ENCODE data around the gene CHCHD6.

Gene CHCHD6

GRCh38 chr3:126948980-126949535, 245.0 kb downstream of the CHCHD6 start:
- Histone ChIP-seq H2AFZ (ENCODE audit: low read depth, low read length) (no peak overlapping the region), H3K4me3 (ENCODE audit: low read length) (no peak overlapping the region), H3K27me3 (ENCODE audit: insufficient read depth, low read length) (no peaks in the 10 kb centered on the region), H3K9me3 (ENCODE audit: low read length) (no peaks in the 10 kb centered on the region), H3K4me1 (ENCODE audit: insufficient read depth, low read length) (peaks cover 2% of the 10 kb centered on the region), H3K36me3 (ENCODE audit: insufficient read depth, low read length) (peaks cover 3% of the 10 kb centered on the region)

- H3K36me3 ChIP-seq (ENCODE audit: insufficient read depth, low read length): peaks cover 3% of the 10 kb centered on the region
- H2AFZ ChIP-seq (ENCODE audit: low read depth, low read length): no peak overlapping the region
- H3K4me3 ChIP-seq (ENCODE audit: low read length): no peak overlapping the region
- no peaks in the 10 kb centered on the region for H3K9me3 ChIP-seq (ENCODE audit: low read length)
- H3K27me3 ChIP-seq (ENCODE audit: insufficient read depth, low read length): no peaks in the 10 kb centered on the region
- no peaks in the 10 kb centered on the region for H3K4me1 ChIP-seq (ENCODE audit: insufficient read depth, low read length)
Measured at GRCh38 chr3:126951561-126951960, 247.5 kb downstream of the CHCHD6 start.

GRCh38 chr3:126952261-126952982, 248.4 kb downstream of the CHCHD6 start:
- Histone ChIP-seq H3K9me3 (ENCODE audit: low read length) (no peaks in the 10 kb centered on the region), H3K4me3 (ENCODE audit: low read length) (no peak overlapping the region), H3K36me3 (ENCODE audit: insufficient read depth, low read length) (peaks cover 3% of the 10 kb centered on the region), H3K27me3 (ENCODE audit: insufficient read depth, low read length) (no peaks in the 10 kb centered on the region), H3K4me1 (ENCODE audit: insufficient read depth, low read length) (no peaks in the 10 kb centered on the region), H2AFZ (ENCODE audit: low read depth, low read length) (no peak overlapping the region)

- H2AFZ ChIP-seq (ENCODE audit: low read depth, low read length): no peak overlapping the region
- H3K4me3 ChIP-seq (ENCODE audit: low read length): no peak overlapping the region
- no peaks in the 10 kb centered on the region for H3K4me1 ChIP-seq (ENCODE audit: insufficient read depth, low read length)
- H3K27me3 ChIP-seq (ENCODE audit: insufficient read depth, low read length): no peaks in the 10 kb centered on the region
- H3K36me3 ChIP-seq (ENCODE audit: insufficient read depth, low read length): peaks cover 3% of the 10 kb centered on the region
- no peaks in the 10 kb centered on the region for H3K9me3 ChIP-seq (ENCODE audit: low read length)
Measured at GRCh38 chr3:126952983-126953660, 249.1 kb downstream of the CHCHD6 start.

- Histone ChIP-seq H2AFZ (ENCODE audit: low read depth, low read length) (no peak overlapping the region), H3K27me3 (ENCODE audit: insufficient read depth, low read length) (no peaks in the 10 kb centered on the region), H3K36me3 (ENCODE audit: insufficient read depth, low read length) (peaks cover under 1% of the 10 kb centered on the region), H3K4me1 (ENCODE audit: insufficient read depth, low read length) (no peaks in the 10 kb centered on the region), H3K9me3 (ENCODE audit: low read length) (no peaks in the 10 kb centered on the region), H3K4me3 (ENCODE audit: low read length) (no peak overlapping the region)
Measured at GRCh38 chr3:126954141-126954842, 250.3 kb downstream of the CHCHD6 start.

GRCh38 chr3:126955004-126955790, 251.2 kb downstream of the CHCHD6 start:
- no peaks in the 10 kb centered on the region for H3K27me3 ChIP-seq (ENCODE audit: insufficient read depth, low read length)
- no peaks in the 10 kb centered on the region for H3K36me3 ChIP-seq (ENCODE audit: insufficient read depth, low read length)
- no peak overlapping the region for H3K4me3 ChIP-seq (ENCODE audit: low read length)
- H2AFZ ChIP-seq (ENCODE audit: low read depth, low read length): no peak overlapping the region
- peaks cover 8% of the 10 kb centered on the region for H3K4me1 ChIP-seq (ENCODE audit: insufficient read depth, low read length)
- H3K9me3 ChIP-seq (ENCODE audit: low read length): no peaks in the 10 kb centered on the region

GRCh38 chr3:126956361-126956760, 252.3 kb downstream of the CHCHD6 start:
- H3K4me1 ChIP-seq (ENCODE audit: insufficient read depth, low read length): peaks cover 17% of the 10 kb centered on the region
- no peak overlapping the region for H2AFZ ChIP-seq (ENCODE audit: low read depth, low read length)
- no peaks in the 10 kb centered on the region for H3K9me3 ChIP-seq (ENCODE audit: low read length)
- no peaks in the 10 kb centered on the region for H3K36me3 ChIP-seq (ENCODE audit: insufficient read depth, low read length)
- H3K27me3 ChIP-seq (ENCODE audit: insufficient read depth, low read length): no peaks in the 10 kb centered on the region
- H3K4me3 ChIP-seq (ENCODE audit: low read length): no peak overlapping the region

GRCh38 chr3:126956866-126957650, 253.0 kb downstream of the CHCHD6 start:
- no peak overlapping the region for H2AFZ ChIP-seq (ENCODE audit: low read depth, low read length)
- peaks cover 17% of the 10 kb centered on the region for H3K4me1 ChIP-seq (ENCODE audit: insufficient read depth, low read length)
- H3K27me3 ChIP-seq (ENCODE audit: insufficient read depth, low read length): no peaks in the 10 kb centered on the region
- no peak overlapping the region for H3K4me3 ChIP-seq (ENCODE audit: low read length)
- H3K36me3 ChIP-seq (ENCODE audit: insufficient read depth, low read length): no peaks in the 10 kb centered on the region
- no peaks in the 10 kb centered on the region for H3K9me3 ChIP-seq (ENCODE audit: low read length)

GRCh38 chr3:126957776-126958637, 254.0 kb downstream of the CHCHD6 start:
- Histone ChIP-seq H3K36me3 (ENCODE audit: insufficient read depth, low read length) (no peaks in the 10 kb centered on the region), H3K27me3 (ENCODE audit: insufficient read depth, low read length) (no peaks in the 10 kb centered on the region), H3K4me3 (ENCODE audit: low read length) (no peak overlapping the region), H3K4me1 (ENCODE audit: insufficient read depth, low read length) (peaks cover 17% of the 10 kb centered on the region), H3K9me3 (ENCODE audit: low read length) (no peaks in the 10 kb centered on the region), H2AFZ (ENCODE audit: low read depth, low read length) (no peak overlapping the region)

GRCh38 chr3:126958638-126959085, 254.6 kb downstream of the CHCHD6 start:
- peaks cover 17% of the 10 kb centered on the region for H3K4me1 ChIP-seq (ENCODE audit: insufficient read depth, low read length)
- no peaks in the 10 kb centered on the region for H3K36me3 ChIP-seq (ENCODE audit: insufficient read depth, low read length)
- no peaks in the 10 kb centered on the region for H3K27me3 ChIP-seq (ENCODE audit: insufficient read depth, low read length)
- H3K9me3 ChIP-seq (ENCODE audit: low read length): no peaks in the 10 kb centered on the region
- H2AFZ ChIP-seq (ENCODE audit: low read depth, low read length): no peak overlapping the region
- no peak overlapping the region for H3K4me3 ChIP-seq (ENCODE audit: low read length)

- Histone ChIP-seq H3K27me3 (ENCODE audit: insufficient read depth, low read length) (no peaks in the 10 kb centered on the region), H3K4me3 (ENCODE audit: low read length) (no peak overlapping the region), H3K4me1 (ENCODE audit: insufficient read depth, low read length) (peaks cover 17% of the 10 kb centered on the region), H3K36me3 (ENCODE audit: insufficient read depth, low read length) (no peaks in the 10 kb centered on the region), H3K9me3 (ENCODE audit: low read length) (no peaks in the 10 kb centered on the region), H2AFZ (ENCODE audit: low read depth, low read length) (no peak overlapping the region)
Measured at GRCh38 chr3:126959136-126959920, 255.3 kb downstream of the CHCHD6 start.

All from neuron (in vitro differentiated cells).